OCI-LY1 (cell line): ENCODE data around the gene STAG3.
A peak's percentile ranks its signal among the peaks of the same experiment; 100 is the strongest.
"Not testable (repeated sequence)": the region's sequence is repeated elsewhere in the genome, so short reads cannot be mapped to it uniquely, and the experiment has no call there.

Experiments used
- H2AFZ ChIP-seq: fragments of 200-600 bp; sonication (generic), shearing (Covaris generic); 2 replicates; pipeline ENCODE4 v1.6.0; 2014; ENCODE audit warnings: antibody characterized with exemption, mild to moderate bottlenecking, low read length
- H3F3A ChIP-seq: fragments of 200-600 bp; sonication (generic), shearing (Covaris generic); 2 replicates; pipeline ENCODE4 v1.6.0; 2014; ENCODE audit warnings: mild to moderate bottlenecking, antibody characterized with exemption, low read length, moderate library complexity; ENCODE audit not compliant: insufficient read depth
- H3K27ac ChIP-seq: fragments of 200-600 bp; sonication (generic); 2 replicates; pipeline ENCODE4 v1.5.1; 2014; ENCODE audit warnings: low read length, mixed run types, mild to moderate bottlenecking, low read depth; ENCODE audit not compliant: poor library complexity, severe bottlenecking
- H3K27me3 ChIP-seq: fragments of 200-600 bp; sonication (generic); 2 replicates; pipeline ENCODE4 v1.6.0; 2014; ENCODE audit warnings: antibody characterized with exemption, mild to moderate bottlenecking, low read length, moderate library complexity; ENCODE audit not compliant: insufficient read depth
- H3K36me3 ChIP-seq: fragments of 200-600 bp; sonication (generic); 2 replicates; pipeline ENCODE4 v1.6.1; 2014; ENCODE audit warnings: mild to moderate bottlenecking, antibody characterized with exemption, low read length, moderate library complexity, mixed read lengths; ENCODE audit not compliant: insufficient read depth
- H3K4me1 ChIP-seq: fragments of 200-600 bp; sonication (generic); 2 replicates; pipeline ENCODE4 v1.5.1; 2014; ENCODE audit warnings: mild to moderate bottlenecking, low read length, moderate library complexity; ENCODE audit not compliant: insufficient read depth, severe bottlenecking
- H3K4me2 ChIP-seq: fragments of 200-600 bp; sonication (generic), shearing (Covaris generic); 2 replicates; pipeline ENCODE4 v1.6.1; 2014; ENCODE audit warnings: low read length
- H3K4me3 ChIP-seq: fragments of 200-600 bp; sonication (generic); 2 replicates; pipeline ENCODE4 v1.5.1; 2014; ENCODE audit warnings: low read length, low read depth, mild to moderate bottlenecking, mixed read lengths; ENCODE audit not compliant: poor library complexity, severe bottlenecking
- H3K79me2 ChIP-seq: fragments of 200-600 bp; shearing (Covaris generic); 2 replicates; pipeline ENCODE4 v1.6.1; 2016; ENCODE audit warnings: mixed run types, low read length, mixed read lengths; ENCODE audit not compliant: insufficient read depth
- H3K9ac ChIP-seq: fragments of 200-600 bp; sonication (generic), shearing (Covaris generic); 2 replicates; pipeline ENCODE4 v1.6.1; 2014; ENCODE audit warnings: mild to moderate bottlenecking, low read length, mixed read lengths
- H3K9me2 ChIP-seq: fragments of 200-600 bp; sonication (generic), shearing (Covaris generic); 2 replicates; pipeline ENCODE4 v1.6.1; 2014; ENCODE audit warnings: low read depth, mild to moderate bottlenecking, low read length, mixed read lengths
- H3K9me3 ChIP-seq: fragments of 200-600 bp; shearing (Covaris generic); 2 replicates; pipeline ENCODE4 v1.6.1; 2014; ENCODE audit warnings: low read length, mixed read lengths
- H4K20me1 ChIP-seq: fragments of 200-600 bp; sonication (generic), shearing (Covaris generic); 2 replicates; pipeline ENCODE4 v1.6.0; 2016; ENCODE audit warnings: mild to moderate bottlenecking, low read length; ENCODE audit not compliant: insufficient read depth
- EZH2 ChIP-seq: fragments of 200-600 bp; sonication (generic), shearing (Covaris generic); IDR thresholded peaks from 2 replicates; pipeline ENCODE4 v1.8.0; 2017; ENCODE audit warnings: borderline replicate concordance, mixed run types, mild to moderate bottlenecking, antibody characterized with exemption, low read length, moderate library complexity, mixed read lengths
- TF ChIP-seq, protein P1 (sequence below): fragments of 200-600 bp; sonication (generic), shearing (Covaris generic); IDR thresholded peaks from 2 replicates; pipeline ENCODE4 v1.5.1; 2017; ENCODE audit warnings: mild to moderate bottlenecking, antibody characterized with exemption, low read length, moderate library complexity, mixed read lengths

STAG3 gene

DNA sequence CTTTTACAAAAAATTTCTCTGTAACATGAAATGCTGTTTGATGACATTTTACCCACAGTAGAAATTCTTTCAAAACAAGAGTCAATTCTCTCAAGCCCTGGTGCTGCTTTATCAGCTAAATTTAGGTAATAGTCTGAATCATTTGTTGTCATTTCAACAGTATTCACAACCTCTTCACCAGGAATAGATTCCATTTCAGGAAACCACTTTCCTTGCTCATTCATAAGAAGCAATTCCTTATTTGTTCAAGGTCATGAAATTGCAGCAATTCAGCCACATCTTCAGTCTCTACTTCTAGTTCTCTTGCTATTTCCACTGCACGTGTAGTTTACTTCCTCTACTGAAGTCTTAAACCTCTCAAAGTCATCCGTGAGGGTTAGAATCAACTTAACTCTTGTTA lies 14.1 kb downstream of the STAG3 start:
- H2AFZ ChIP-seq: peak overlapping the region; percentile 2; the same call in 1 of the 2 replicates

DNA sequence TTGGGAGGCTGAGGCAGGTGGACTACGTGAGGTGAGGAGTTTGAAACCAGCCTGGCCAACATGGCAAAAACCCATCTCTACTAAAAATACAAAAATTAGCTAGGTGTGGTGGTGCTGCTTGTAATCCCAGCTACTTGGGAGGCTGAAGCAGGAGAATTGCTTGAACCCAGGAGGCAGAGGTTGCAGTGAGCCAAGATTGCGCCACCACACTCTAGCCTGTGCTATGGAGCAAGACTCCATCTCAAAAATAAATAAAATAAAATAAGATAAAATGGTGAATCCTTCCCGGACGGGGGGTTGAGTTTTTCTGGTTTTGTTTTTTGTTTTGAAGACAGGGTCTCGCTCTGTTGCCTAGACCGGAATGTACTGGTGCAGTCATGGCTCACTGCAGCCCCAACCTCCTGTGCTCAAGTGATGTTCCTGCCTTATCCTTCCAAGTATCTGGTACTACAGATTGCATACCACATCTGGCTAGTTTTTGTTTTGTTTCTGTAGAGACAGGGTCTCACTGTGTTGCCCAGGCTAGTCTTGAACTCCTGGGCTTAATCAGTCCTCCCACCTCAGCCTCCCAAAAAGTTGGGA lies 14.7 kb downstream of the STAG3 start:
- Histone ChIP-seq H3K4me2 (peak overlapping the region; percentile 29; the same call in 1 of the 2 replicates), H3K27ac (peak overlapping the region; percentile 93), H3K4me1 (peaks cover 64% of the 10 kb centered on the region), H3K9ac (peak overlapping the region; percentile 38; the same call in 1 of the 2 replicates)
- H4K20me1 ChIP-seq, H3K9me2 ChIP-seq, H3K36me3 ChIP-seq, H3K79me2 ChIP-seq, H2AFZ ChIP-seq, H3K27me3 ChIP-seq, H3K9me3 ChIP-seq, H3F3A ChIP-seq, H3K4me3 ChIP-seq: not testable (repeated sequence)

More for the DNA sequence above, 14.1 kb downstream of the STAG3 start:
- Histone ChIP-seq H3K4me2 (peak overlapping the region; percentile 29; the same call in 1 of the 2 replicates), H3K9me3 (no peaks in the 10 kb centered on the region), H3K9ac (peak overlapping the region; percentile 38), H3K36me3 (no peaks in the 10 kb centered on the region), H4K20me1 (no peaks in the 10 kb centered on the region), H3F3A (peaks cover 7% of the 10 kb centered on the region; the same call in 1 of the 2 replicates), H3K79me2 (no peaks in the 10 kb centered on the region), H3K27me3 (no peaks in the 10 kb centered on the region), H3K9me2 (no peaks in the 10 kb centered on the region), H3K4me1 (peaks cover 64% of the 10 kb centered on the region), H3K4me3 (no peak overlapping the region), H3K27ac (peak overlapping the region; percentile 93)
- TF ChIP-seq, protein P1, sequence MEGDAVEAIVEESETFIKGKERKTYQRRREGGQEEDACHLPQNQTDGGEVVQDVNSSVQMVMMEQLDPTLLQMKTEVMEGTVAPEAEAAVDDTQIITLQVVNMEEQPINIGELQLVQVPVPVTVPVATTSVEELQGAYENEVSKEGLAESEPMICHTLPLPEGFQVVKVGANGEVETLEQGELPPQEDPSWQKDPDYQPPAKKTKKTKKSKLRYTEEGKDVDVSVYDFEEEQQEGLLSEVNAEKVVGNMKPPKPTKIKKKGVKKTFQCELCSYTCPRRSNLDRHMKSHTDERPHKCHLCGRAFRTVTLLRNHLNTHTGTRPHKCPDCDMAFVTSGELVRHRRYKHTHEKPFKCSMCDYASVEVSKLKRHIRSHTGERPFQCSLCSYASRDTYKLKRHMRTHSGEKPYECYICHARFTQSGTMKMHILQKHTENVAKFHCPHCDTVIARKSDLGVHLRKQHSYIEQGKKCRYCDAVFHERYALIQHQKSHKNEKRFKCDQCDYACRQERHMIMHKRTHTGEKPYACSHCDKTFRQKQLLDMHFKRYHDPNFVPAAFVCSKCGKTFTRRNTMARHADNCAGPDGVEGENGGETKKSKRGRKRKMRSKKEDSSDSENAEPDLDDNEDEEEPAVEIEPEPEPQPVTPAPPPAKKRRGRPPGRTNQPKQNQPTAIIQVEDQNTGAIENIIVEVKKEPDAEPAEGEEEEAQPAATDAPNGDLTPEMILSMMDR: no peak
- no peak for TF ChIP-seq EZH2

DNA sequence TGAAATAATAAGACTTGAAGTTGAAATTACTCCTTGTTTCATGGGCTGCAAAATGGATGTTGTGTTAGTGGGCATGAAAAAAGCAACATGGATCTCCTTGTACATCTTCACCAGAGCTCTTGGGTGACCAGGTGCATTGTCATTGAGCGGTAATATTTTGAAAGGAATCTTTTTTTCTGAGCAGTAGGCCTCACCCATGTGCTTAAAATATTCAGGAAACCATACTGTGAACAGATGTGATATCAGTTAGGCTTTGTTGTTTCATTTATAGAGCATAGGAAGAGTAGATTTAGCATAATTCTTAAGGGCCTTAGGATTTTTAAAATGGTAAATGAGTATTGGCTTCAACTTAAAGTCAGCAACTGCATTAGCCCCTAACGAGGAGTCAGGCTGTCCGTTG lies 15.3 kb downstream of the STAG3 start:
- Histone ChIP-seq H3K9me2 (no peaks in the 10 kb centered on the region), H2AFZ (0 out of 2 replicates have a peak overlapping the region, but pooled peaks have one; percentile 14), H3K27ac (peak overlapping the region; percentile 93), H3K79me2 (no peaks in the 10 kb centered on the region), H4K20me1 (no peaks in the 10 kb centered on the region), H3K36me3 (no peaks in the 10 kb centered on the region), H3K4me2 (peak overlapping the region; percentile 29; the same call in 1 of the 2 replicates), H3F3A (peaks cover 7% of the 10 kb centered on the region; the same call in 1 of the 2 replicates), H3K9me3 (no peaks in the 10 kb centered on the region), H3K4me3 (no peak overlapping the region), H3K9ac (peak overlapping the region; percentile 14; the same call in 1 of the 2 replicates), H3K4me1 (peaks cover 64% of the 10 kb centered on the region), H3K27me3 (no peaks in the 10 kb centered on the region)
- TF ChIP-seq, protein P1: no peak
- no peak for TF ChIP-seq EZH2

GRCh38 chr7:100195222-100195621 lies 17.5 kb downstream of the STAG3 start:
- Histone ChIP-seq H3F3A (peaks cover 7% of the 10 kb centered on the region; the same call in 1 of the 2 replicates), H3K4me1 (peaks cover 56% of the 10 kb centered on the region), H3K27ac (peak overlapping the region; percentile 93), H3K79me2 (no peaks in the 10 kb centered on the region), H2AFZ (peak overlapping the region; percentile 6; the same call in 1 of the 2 replicates), H3K4me3 (no peak overlapping the region), H3K36me3 (no peaks in the 10 kb centered on the region), H4K20me1 (no peaks in the 10 kb centered on the region), H3K27me3 (no peaks in the 10 kb centered on the region), H3K9ac (no peak overlapping the region), H3K9me2 (no peaks in the 10 kb centered on the region), H3K4me2 (no peak overlapping the region), H3K9me3 (no peaks in the 10 kb centered on the region)
- TF ChIP-seq, protein P1: no peak
- no peak for TF ChIP-seq EZH2

GRCh38 chr7:100195901-100196322 lies 18.2 kb downstream of the STAG3 start:
- H3K36me3 ChIP-seq, H3K4me3 ChIP-seq, H3K79me2 ChIP-seq, H3K9ac ChIP-seq, H3K4me2 ChIP-seq, H3K9me3 ChIP-seq, H4K20me1 ChIP-seq, H2AFZ ChIP-seq, H3F3A ChIP-seq, H3K27me3 ChIP-seq, H3K9me2 ChIP-seq: not testable (repeated sequence)
- Histone ChIP-seq H3K27ac (peak overlapping the region; percentile 93), H3K4me1 (peaks cover 56% of the 10 kb centered on the region)
